GM20000 (cell line): Measurements from ENCODE around the gene SIGLEC7.

Experiments used
- DNase-seq: peaks from one replicate; pipeline ENCODE4 v3.0.0; 2012; ENCODE audit warnings: low spot score
- CTCF ChIP-seq: IDR thresholded peaks from 2 replicates; pipeline ENCODE4 v1.5.1; 2012; ENCODE audit warnings: mild to moderate bottlenecking, control low read depth; ENCODE audit errors: extremely low read depth, missing control alignments

Gene SIGLEC7

GRCh38 chr19:51124216-51124615 is 17.9 kb upstream of the SIGLEC7 start:
- no peak for TF ChIP-seq CTCF
- no peak for DNase-seq

DNA sequence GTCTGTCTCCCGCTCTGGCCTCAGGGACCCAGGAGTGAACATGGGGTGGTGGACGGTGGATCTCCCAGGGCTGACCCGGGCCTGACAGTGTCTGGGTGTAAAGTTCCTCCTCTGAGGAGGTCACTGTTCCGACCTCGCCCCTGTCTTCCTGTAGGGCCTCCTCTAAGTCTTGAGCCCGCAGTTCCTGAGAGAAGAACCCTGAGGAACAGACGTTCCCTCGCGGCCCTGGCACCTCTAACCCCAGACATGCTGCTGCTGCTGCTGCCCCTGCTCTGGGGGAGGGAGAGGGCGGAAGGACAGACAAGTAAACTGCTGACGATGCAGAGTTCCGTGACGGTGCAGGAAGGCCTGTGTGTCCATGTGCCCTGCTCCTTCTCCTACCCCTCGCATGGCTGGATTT is 17.4 kb upstream of the SIGLEC7 start, which contains the start of gene SIGLEC9:
TSS of gene SIGLEC9 (plus strand) at position 178 of the 400 bp plus-strand sequence. CDS start at position 247, 69 bp downstream.
- no peak for DNase-seq
- TF ChIP-seq CTCF = no peak

GRCh38 chr19:51125421-51126075 is 16.6 kb upstream of the SIGLEC7 start:
- TF ChIP-seq CTCF = no peak
- DNase-seq = no peak

DNA sequence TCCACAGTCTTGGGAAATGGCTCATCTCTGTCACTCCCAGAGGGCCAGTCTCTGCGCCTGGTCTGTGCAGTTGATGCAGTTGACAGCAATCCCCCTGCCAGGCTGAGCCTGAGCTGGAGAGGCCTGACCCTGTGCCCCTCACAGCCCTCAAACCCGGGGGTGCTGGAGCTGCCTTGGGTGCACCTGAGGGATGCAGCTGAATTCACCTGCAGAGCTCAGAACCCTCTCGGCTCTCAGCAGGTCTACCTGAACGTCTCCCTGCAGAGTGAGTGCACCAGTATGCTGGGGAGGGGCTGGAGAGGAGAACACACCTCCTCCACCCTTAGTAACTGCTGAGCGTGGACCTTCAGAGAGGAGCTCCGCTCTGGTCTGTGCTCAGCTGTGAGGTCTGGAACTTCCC is 15.1 kb upstream of the SIGLEC7 start:
- TF ChIP-seq CTCF = no peak
- DNase-seq = no peak

GRCh38 chr19:51127755-51128154 is 14.3 kb upstream of the SIGLEC7 start:
- no peak for TF ChIP-seq CTCF
- no peak for DNase-seq

GRCh38 chr19:51128227-51128626 is 13.9 kb upstream of the SIGLEC7 start:
- TF ChIP-seq CTCF = no peak
- no peak for DNase-seq

DNA sequence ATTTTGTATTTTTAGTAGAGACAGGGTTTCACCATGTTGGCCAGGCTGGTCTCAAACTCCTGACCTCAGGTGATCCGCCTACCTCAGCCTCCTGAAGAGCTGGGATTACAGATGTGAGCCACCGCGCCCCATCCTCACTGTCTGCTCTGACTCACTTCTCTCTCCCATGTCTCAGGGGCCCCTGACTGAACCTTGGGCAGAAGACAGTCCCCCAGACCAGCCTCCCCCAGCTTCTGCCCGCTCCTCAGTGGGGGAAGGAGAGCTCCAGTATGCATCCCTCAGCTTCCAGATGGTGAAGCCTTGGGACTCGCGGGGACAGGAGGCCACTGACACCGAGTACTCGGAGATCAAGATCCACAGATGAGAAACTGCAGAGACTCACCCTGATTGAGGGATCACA is 12.4 kb upstream of the SIGLEC7 start:
- no peak for DNase-seq
- no peak for TF ChIP-seq CTCF
